Left ventricle myocardium inferior (tissue), 1 donor: Measurements from ENCODE around the gene RILP. TPM values are rescaled to one million over a fixed set of nuclear protein-coding genes. Genes with fewer than 3 reads are reported as not detected.
A peak's percentile ranks its signal among the peaks of the same experiment; 100 is the strongest.
"Not testable (repeated sequence)": the region's sequence is repeated elsewhere in the genome, so short reads cannot be mapped to it uniquely, and the experiment has no call there.

Experiments used
- DNase-seq: peaks from one replicate; pipeline ENCODE4 v3.0.0-alpha.2; 2020
- H3K27ac ChIP-seq: fragments of 200-600 bp; replicated peaks from 2 replicates; pipeline ENCODE4 v1.8.0; 2021
- H3K27me3 ChIP-seq: fragments of 200-600 bp; 2 replicates; pipeline ENCODE4 v1.8.0; 2021; ENCODE audit warnings: low read depth
- H3K36me3 ChIP-seq: fragments of 200-600 bp; 2 replicates; pipeline ENCODE4 v1.8.0; 2021
- H3K4me1 ChIP-seq: fragments of 200-600 bp; 2 replicates; pipeline ENCODE4 v1.8.0; 2021
- H3K4me3 ChIP-seq: fragments of 200-600 bp; 2 replicates; pipeline ENCODE4 v1.8.0; 2021; ENCODE audit warnings: mild to moderate bottlenecking, moderate library complexity
- H3K9me3 ChIP-seq: fragments of 200-600 bp; replicated peaks from 2 replicates; pipeline ENCODE4 v1.8.0; 2021
- intact Hi-C: fragments of 100-400 bp; cut with micrococcal nuclease; formaldehyde crosslinking; loops from one replicate; pipeline ENCODE4 v1.11.0; 2022
- total RNA-seq: library from RNA; stranded (reverse); fragmentation: NEBNext Ultra II Directional; extraction: Animal tissue kit (Norgen Biotek cat#: 25700); gene quantifications from one replicate; pipeline ENCODE4 v1.2.1, GENCODE V29; 2021
- TF ChIP-seq, protein P1 (sequence below): fragments of 200-600 bp; IDR thresholded peaks from 2 replicates; pipeline ENCODE4 v1.8.0; 2021; ENCODE audit warnings: antibody characterized with exemption, mild to moderate bottlenecking, borderline replicate concordance
- donor health status: DM: no; HTN: yes; CAD: no; lungs with severe emphysema.

Gene RILP
- total RNA-seq, 1 donor from 2014 or later: 81.7 TPM

DNA sequence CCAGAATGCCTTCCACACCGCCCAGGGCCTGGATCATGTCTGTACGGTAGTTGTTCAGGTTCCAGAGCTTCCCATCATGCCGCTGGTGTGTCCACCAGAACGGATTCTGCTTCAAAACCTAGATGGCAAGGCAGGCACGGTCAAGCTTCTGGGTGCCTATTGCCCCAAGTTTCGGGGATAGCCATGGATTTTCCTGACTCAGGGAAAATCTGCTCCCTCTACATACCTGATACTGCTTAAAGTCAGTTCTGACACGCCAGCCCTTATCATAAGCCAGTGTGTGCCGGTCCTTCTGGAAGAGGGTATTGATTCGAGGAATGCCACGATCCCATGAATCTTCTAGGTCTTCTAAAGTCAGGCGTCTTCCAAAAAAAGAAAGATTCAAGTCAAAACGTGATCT, 11.4 kb upstream of the RILP start:
- no peaks in the 10 kb centered on the region for H3K27me3 ChIP-seq
- TF ChIP-seq, protein P1, sequence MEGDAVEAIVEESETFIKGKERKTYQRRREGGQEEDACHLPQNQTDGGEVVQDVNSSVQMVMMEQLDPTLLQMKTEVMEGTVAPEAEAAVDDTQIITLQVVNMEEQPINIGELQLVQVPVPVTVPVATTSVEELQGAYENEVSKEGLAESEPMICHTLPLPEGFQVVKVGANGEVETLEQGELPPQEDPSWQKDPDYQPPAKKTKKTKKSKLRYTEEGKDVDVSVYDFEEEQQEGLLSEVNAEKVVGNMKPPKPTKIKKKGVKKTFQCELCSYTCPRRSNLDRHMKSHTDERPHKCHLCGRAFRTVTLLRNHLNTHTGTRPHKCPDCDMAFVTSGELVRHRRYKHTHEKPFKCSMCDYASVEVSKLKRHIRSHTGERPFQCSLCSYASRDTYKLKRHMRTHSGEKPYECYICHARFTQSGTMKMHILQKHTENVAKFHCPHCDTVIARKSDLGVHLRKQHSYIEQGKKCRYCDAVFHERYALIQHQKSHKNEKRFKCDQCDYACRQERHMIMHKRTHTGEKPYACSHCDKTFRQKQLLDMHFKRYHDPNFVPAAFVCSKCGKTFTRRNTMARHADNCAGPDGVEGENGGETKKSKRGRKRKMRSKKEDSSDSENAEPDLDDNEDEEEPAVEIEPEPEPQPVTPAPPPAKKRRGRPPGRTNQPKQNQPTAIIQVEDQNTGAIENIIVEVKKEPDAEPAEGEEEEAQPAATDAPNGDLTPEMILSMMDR: no peak
- DNase-seq: no peak
- no peaks in the 10 kb centered on the region for H3K9me3 ChIP-seq
- no peaks in the 10 kb centered on the region for H3K4me1 ChIP-seq
- H3K36me3 ChIP-seq: peaks cover 100% of the 10 kb centered on the region
- H3K27ac ChIP-seq: no peak overlapping the region
- no peak overlapping the region for H3K4me3 ChIP-seq
- intact Hi-C loops: loop anchor here (10.0 kb wide), 1 partner anchor 144 kb away; no protein-coding TSS in a partner anchor

DNA sequence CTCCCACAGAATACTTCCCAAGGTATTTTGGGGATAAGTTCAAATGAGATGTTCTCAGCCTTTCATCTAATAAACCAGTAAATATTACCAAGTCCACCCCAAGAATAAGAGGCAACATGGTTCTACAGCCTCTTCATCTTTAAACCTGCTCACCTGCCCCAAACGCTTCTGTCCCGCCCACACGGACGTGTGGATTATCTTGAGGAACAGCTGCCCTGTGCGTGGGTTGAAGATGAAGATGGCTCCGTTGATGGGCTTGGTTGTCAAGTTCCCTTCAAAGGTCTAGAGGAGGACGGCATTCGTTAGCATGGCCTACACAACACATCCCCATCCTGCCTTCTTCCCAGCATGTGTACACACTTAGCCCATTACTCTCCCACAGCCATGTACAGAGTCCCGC, 8.4 kb upstream of the RILP start:
- Histone ChIP-seq H3K27ac (no peak overlapping the region), H3K4me3 (no peak overlapping the region), H3K4me1 (no peaks in the 10 kb centered on the region), H3K36me3 (peaks cover 100% of the 10 kb centered on the region), H3K27me3 (no peaks in the 10 kb centered on the region), H3K9me3 (no peaks in the 10 kb centered on the region)
- no peak for DNase-seq
- TF ChIP-seq, protein P1: no peak
- intact Hi-C loops: no loop called here

DNA sequence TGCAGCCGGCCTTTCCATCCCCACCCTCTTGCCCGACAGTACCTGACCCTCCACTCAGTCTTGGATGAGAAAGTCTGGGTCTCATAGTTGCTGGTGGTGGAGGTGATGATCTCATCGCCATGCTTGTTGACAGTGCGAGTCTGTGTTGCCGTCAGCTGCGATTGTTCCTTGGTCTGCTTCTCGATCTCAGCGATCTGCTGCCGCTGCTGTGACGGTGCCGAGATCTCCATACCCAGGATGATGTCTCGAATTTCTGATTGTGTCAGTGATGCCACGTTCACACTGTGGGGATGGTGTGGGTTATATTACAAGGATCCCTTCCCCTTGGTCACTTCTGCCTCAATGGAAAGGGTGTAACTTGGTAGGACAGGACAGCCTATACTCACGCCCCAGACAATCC, 4.1 kb upstream of the RILP start:
- intact Hi-C loops: no loop called here

DNA sequence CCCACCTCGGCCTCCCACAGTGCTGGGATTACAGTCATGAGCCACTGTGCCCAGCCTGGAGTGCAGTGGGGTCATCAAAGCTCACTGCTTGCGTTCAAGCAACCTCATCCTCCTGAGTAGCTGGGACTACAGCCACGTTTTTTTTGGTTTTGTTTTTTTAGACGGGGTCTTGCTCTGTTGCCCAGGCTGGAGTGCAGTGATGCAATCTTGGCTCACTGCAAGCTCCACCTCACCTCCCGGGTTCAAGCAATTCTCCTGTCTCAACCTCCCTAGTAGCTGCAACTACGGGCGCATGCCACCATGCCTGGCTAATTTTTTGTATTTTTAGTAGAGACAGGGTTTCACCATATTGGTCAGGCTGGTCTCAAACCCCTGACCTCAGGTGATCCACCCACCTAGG, 3.1 kb upstream of the RILP start:
- H3K27me3 ChIP-seq, H3K27ac ChIP-seq, DNase-seq, H3K4me3 ChIP-seq, H3K9me3 ChIP-seq, intact Hi-C loops: not testable (repeated sequence)
- H3K4me1 ChIP-seq: peaks cover 28% of the 10 kb centered on the region
- H3K36me3 ChIP-seq: peaks cover 75% of the 10 kb centered on the region

More for the DNA sequence above, 4.1 kb upstream of the RILP start:
- no peaks in the 10 kb centered on the region for H3K27me3 ChIP-seq
- H3K4me1 ChIP-seq: peaks cover 19% of the 10 kb centered on the region
- no peak overlapping the region for H3K4me3 ChIP-seq
- H3K9me3 ChIP-seq: no peaks in the 10 kb centered on the region
- H3K36me3 ChIP-seq: peaks cover 85% of the 10 kb centered on the region
- H3K27ac ChIP-seq: no peak overlapping the region
- TF ChIP-seq, protein P1: no peak
- no peak for DNase-seq

DNA sequence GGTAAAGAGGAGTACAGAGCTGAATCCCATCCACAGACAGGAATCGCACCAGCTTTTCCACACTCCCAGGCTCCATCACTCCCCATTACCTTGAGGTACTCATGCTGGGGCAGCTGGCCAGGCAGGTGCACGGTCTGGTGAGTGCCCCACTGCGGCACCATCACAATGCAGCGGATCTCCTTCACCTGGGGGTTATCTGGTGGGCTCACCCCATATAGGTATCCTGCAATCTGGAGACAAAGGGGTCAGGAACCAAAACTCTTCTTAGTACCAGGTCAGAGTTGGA, 1.8 kb upstream of the RILP start:
- TF ChIP-seq, protein P1: no peak
- Histone ChIP-seq H3K4me3 (no peak overlapping the region), H3K27ac (peak overlapping the region; percentile 100), H3K36me3 (peaks cover 69% of the 10 kb centered on the region), H3K9me3 (no peaks in the 10 kb centered on the region), H3K4me1 (peaks cover 41% of the 10 kb centered on the region), H3K27me3 (no peaks in the 10 kb centered on the region)
- intact Hi-C loops: no loop called here
- DNase-seq: no peak

DNA sequence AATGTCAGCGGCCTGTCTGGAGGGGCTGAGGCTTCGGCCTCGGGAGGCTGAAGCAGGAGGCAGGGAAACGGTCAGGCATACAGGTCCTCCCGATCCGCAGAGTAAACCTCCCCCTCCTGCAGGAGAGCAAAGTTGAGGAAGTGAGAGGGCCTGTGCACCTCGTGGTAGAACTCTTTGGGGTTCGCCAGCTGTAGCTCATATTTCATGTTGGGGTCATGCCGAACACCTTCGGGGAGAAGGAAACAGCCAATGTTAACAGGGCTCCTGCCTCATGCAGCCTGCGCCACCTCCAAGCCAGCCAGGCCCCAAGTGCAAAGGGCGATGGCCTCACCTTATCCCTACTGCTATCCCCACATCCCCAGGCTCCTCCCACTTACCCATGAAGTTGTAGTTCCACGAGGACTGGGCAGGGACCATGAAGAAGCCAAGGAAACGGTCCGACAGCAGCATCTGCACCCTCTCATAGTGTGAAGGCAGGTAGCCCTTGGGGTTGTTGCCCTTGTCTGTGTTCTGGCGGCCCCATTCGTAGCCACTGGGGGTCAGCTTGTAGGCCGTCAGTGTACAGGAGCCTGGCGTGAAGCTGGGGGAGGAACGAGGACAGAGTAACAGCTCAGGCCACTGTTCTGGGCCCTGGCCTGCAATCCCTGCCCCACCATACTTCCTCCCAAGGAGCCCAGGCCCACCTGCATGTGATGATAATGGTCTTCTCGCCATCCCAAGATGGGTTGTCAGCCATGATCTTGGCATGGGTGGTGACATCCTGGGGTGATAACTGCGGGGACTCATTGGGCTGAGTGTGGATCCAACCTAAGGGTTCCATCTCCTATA, 1.3 kb upstream of the RILP start:
- no peak for DNase-seq
- Histone ChIP-seq H3K27ac (peak overlapping the region; percentile 100), H3K4me1 (peaks cover 47% of the 10 kb centered on the region), H3K9me3 (no peaks in the 10 kb centered on the region), H3K36me3 (peaks cover 69% of the 10 kb centered on the region), H3K4me3 (peak overlapping the region; percentile 95), H3K27me3 (no peaks in the 10 kb centered on the region)
- intact Hi-C loops: no loop called here
- TF ChIP-seq, protein P1: no peak
